ENCODE results near the gene WIPF1.

WIPF1 gene

DNA sequence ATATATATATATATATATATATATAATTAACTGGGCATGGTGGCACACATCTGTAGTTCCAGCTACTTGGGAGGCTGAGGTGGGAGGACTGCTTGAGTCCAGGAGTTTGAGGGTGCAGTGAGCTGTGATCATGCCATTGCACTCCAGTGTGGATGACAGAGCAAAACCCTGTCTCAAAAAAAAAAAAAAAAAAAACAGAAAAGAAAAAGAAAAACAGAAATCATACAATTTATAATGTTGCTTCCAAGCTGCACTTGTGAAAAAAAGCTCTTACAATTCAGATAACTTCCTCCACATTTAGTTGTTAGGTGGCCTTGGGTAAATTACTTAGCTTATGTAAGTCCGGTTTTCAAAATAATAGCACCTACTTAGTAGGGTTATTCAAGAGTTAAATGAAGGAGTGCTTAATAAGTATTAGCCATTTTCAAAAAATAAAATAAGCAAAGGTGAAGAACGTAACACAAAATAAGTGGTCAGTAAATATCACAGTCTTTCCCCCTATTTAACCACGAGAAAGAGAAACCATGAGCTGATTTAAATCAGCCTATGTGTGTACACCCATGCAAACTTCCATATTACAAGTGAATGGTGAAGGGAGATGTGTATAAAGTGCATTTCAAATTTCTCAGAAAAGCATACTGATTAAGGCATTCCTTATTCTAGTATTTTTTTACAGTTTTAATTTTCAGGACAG lies 2.3 kb downstream of the WIPF1 start:
- DNase-seq (ENCODE audit: low read depth): no peak

DNA sequence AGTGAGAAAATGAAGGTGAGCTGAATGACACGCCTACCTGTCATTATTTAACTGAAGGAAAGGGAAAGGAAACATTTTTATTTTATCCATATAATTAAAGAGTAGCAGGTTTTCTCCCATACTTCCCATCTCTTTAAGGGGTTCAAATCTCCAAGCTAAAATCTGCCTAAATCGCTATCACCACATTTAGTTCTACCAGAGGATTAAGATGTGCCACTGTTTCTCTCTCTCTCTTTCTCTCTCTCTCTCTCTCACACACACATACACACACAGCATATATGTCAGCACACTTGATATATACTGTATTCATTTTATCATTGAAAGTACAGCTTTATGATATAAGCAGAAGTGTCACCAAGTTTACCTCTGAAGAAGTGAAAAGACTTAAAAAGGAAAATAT lies 3.1 kb downstream of the WIPF1 start:
- DNase-seq (ENCODE audit: low read depth): no peak

DNA sequence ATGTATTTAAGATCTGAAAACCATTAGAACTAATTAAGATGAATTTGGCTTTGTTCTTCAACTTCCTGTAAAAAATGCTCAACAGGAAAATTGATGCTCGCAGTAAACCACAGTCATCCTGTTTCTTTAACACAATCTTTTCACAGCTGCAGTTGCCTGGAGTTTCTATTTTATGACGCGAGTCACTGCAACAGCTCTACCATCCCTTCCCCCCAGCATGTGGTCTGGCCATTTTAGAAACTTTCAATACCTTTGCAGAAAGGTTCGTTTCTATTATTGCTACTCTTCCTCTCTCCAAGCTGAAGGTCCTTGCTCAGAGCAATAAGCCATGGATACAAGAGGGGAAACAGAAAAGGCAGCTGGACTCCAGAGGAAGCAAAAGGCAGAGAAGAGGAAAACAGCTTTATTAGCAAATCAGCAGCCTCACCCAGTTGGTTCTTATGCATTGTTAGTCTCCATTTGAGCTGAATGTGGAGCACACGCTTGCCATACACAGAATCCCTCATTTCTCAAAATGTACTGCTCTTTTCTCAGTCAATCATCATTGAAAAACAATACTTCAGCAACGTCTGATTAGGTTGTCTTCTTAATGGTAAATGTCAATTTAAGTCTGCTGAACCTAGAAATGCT lies 3.9 kb downstream of the WIPF1 start:
- DNase-seq (ENCODE audit: low read depth): peak; percentile 62

DNA sequence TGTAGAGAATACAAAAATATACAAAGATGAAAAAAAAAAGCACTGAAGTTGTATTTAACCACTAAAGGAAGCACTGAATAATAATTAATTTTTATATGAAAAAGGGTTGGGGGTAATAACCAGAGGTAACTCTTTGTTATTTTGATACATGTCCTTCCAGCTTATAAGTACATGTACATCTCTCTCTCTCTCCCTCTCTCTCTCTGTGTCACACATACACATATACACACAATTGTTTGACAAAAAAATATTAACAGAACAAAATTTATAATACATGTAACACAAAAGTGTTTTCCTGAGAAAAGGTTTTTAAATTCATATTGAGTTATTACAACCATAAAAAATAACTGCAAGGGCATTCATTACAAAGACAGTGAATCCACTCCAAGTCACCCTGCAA lies 4.6 kb downstream of the WIPF1 start:
- DNase-seq (ENCODE audit: low read depth): no peak

DNA sequence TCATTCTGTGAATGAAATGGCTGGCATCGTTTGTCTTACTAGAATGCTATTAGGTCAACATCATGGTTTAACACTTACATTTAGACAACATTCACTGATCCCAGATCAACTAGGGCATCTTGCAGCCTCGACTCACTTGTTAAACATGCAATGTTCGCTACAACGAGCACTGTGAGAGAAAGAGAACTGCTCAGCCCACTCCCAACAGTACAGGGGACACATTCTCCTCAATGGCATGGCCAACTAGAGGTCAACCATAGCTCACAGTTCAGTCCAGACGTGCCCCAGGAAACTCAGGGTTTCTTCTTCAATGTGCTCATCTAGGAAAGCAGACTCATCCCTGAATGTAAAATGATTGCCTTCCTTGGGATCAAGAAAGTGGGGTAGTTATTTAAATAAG lies 5.9 kb downstream of the WIPF1 start:
- DNase-seq (ENCODE audit: low read depth): no peak

DNA sequence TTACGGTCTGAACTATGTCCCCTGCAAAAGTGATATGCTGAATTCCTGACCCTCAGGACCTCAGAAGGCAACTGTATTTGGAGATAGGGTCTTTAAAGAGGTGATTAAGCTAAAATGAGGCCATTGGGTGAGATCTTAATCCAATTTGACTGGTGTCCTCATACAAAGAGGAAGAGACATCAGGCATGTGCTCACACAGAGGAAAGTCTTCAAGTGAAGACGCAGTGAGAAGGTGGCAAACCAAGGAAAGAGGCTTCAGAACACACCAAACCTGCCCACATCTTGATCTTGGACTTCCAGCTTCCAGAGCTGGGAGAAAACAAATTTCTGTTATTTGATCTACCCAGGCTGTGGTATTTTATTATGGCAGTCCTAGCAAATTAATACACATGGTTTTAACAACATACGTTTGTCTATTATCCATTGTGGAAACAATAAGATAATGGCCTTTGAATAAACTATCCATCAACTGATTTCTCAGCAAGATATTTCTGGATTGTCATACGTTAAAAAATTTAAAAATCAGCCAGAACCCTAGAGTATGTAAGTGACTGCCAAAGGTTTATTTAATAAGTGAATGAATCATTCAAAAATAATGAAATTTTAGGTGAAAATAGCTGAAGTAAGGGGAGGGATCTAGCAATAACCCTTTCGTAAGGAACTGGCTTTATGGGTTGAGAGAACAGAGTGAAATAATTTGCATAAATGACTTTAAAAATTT lies 6.5 kb downstream of the WIPF1 start:
- DNase-seq (ENCODE audit: low read depth): no peak

DNA sequence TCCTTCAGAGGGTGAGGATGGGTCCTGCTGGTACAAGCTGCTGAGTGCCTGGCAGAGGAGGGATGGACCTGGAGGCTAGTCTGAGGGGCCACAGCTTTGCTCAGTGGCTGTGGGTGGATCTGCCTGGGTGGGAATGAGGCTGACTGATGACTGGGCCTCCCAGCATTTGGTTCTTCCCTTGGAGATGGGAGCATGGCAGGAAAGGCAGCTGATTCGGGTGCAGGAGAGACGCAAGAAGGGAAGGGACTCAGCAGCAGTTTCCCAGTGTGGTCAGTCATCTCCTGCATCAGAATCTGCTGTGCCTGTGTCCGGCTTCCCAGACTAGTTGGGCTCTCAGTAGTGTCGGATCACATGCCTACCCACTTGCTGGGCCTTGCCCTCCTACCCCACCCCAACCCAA lies 7.3 kb downstream of the WIPF1 start:
- no peak for DNase-seq (ENCODE audit: low read depth)

DNA sequence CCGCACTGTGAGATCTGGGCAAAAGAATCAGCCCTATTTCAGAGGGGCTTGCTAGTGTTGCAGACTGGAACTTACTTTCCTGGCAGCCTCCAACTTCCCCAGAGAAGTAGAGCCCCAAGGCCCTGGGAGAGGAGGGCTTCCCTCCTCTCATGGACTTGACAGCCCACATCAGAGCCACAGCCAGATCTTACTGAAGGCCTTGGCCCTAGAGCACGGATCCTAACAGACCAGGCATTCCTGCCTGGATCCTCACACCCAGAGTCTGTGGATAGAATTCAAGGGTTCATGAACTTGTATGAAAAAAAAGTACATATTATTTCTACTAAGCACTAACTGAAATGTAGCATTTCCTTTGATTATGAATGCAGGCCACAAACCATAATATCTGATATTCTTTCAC lies 8.3 kb downstream of the WIPF1 start:
- no peak for DNase-seq (ENCODE audit: low read depth)

DNA sequence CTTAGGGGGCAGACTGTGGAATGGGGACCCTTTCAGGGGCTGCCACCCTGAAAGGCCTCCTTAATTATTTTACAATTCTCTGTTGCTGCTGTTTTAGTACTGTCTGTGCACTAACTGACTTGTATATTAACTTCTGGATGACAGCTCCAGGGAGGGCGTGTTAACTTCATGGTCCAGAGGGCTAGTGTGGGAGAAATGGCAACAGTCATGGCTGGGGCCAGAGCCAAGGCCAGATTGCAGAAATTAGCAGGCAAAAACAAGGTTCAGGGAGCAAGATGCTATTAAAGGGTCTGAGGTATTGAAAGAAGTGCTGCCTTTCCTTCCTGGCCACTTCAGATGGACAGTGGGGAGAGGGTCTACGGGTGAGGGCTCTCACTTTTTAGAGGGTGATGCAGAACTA lies 9.1 kb downstream of the WIPF1 start:
- no peak for DNase-seq (ENCODE audit: low read depth)

DNA sequence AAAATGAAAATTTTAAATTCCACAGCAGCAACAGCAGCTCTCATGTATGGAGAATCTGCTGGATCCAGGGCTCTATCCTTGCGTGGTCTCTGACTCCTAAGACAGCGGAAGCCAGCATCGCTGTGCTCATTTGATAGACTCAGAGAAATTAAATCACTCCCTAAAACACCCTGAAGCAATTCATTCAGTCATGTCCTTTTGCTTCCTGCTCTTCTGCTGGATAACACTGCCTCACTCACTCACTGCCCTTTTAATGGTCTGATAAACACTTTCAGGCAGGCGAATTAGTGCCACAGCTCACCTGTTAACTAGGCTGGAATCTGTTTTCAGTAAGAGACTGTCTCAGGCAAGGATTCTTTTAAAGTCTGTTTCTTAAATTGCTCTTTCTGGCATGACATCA lies 10.0 kb downstream of the WIPF1 start:
- DNase-seq (ENCODE audit: low read depth): no peak

DNA sequence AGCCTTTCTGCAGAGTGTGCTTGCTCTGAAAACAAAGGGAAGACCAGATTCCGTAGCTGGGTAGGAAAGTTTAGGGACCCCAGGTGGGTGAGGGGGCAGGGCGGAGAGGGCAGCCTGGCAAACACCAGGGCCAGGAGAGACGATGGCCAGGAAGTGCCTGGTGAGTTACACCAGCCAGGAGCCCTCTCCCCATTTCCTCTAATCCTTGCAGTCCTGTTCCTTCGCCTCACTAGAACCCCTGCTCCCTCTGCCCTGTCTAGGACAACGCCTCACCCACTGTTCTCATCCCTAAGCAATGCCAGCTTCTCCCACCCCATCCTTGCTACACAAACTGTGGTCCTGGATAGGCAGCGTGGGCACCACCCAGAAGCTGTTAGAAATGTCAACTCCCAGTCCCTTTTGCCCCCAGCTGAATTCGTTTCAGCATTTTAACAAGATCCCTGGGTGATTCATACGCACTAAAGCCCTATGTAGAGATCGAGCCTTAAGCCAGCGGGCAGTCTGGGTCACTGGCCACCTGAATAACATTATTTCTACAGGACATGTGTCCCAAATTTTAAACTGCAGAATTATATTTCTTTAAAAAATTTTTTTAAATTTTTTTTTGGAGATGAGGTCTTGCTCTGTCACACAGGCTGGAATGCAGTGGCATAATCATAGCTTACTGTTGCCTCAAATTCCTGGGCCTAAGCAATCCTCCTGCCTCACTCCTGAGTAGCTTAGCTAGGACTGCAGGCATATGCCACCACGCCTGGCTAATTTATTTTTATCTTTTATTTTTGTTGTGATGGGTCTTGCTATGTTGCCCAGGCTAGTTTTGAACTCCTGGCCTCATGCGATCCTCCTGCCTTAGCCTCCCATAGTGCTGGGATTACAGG lies 10.9 kb downstream of the WIPF1 start:
- DNase-seq (ENCODE audit: low read depth): no peak

DNA sequence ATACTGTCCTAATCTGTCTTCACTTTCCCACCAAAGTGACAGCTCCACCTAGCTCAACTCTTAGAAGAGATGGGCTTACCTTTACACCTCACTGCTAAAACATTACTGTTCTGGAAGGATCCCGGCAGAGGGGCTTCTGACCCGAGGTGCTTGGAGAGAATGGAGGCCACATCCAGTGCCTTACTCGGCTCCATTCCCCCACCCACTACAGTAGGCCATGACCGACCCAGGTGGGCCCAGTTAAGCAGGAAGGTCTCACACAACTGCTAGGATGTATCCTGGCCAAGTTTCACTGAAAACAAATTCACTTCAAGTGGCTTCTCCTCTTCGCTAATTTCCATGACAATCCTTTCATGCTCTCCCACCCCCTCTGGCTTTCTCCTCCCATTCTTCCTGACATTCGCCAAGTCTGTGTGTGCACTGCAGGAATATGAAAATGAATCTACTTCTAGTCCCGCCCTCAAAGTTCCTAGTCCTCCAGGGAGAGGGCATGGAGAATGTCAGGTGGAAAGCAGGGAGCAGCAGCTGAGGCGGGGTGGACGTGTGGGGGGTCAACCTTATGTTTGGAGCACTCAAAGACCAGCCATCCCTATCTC lies 11.8 kb downstream of the WIPF1 start:
- no peak for DNase-seq (ENCODE audit: low read depth)

DNA sequence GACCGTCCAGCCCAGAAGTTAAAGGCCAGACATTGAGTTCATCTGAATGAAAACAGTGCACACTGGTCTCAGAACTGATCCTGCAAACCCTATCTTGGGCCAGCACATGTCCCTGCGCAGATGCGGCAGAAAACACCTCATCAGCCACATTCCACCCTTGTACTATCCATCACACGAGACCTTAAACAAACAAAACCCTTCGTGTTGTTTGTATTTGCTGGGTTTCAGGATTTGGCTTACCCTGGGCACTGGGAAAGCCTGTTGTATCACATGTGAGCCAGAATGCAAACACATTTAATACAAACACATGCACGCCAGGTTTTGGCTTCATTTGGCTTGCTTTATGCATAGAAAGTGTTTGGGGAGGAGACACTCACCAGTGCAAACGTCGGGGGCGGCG lies 12.5 kb downstream of the WIPF1 start:
- no peak for DNase-seq (ENCODE audit: low read depth)

DNA sequence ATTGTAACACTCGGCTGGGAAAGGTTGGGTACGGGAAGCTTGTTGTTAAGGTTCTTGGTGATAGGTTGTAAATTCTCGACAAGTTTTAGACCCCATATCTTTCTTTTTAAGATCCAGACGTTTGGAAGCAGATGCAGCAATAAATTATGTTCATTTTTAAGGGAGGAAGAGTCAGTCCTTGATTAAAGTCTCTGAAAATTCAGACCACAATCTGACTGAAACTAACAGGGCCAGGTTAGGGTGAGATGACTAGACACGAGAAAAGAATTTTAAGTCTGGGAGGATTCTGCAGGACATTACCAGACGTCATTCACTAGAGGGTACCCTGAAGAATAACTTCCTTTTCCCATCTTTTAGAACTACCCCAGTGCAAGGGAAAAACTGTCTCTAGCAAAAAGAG lies 16.1 kb downstream of the WIPF1 start:
- no peak for DNase-seq (ENCODE audit: low read depth)

DNA sequence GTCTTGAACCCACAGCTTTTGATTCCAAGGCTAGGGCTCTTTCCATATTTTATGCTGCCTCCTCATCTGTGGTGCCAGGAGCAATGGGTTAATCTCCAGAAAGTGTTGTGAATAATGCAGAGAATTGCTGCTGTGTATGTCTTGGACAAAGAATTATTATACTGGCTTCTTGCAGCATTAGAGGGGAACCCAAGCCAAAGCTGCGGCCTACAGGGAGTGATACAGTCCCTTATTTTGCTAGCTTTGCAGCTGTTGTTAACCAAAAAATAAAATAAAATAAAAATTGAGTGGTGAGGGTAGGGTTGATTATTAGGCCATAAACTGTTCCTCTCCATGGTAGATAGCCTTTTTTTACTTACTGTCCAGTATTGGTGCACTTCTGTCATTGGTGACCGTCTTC lies 16.7 kb downstream of the WIPF1 start:
- no peak for DNase-seq (ENCODE audit: low read depth)

DNA sequence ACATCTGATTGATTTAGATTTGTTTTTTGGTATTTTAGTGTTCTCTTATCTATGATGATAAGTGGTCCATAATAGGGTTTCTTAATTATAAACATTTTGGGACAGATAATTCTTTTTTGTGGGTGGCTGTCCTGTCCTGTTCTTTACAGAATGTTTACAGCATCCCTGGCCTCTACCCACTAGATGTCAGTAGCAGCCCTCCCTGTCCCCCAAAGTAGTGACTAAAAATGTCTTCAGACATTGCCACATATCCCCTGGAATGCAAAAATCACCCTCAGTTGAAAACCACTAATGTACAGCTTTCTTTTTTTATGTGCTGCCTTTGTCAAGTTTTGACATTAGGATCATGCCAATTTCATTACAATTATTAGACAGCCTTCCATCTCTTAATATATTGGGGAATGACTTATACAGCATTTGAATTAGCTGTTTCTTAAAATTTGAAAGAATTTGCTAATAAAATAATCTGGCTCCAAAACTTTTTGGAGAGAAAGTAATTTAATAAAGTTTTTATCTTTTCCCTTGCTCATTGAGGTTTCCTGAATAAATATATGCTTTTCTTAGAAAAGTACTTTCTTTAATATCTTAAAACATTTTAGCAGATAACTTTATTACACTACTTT lies 19.5 kb downstream of the WIPF1 start:
- DNase-seq (ENCODE audit: low read depth): peak; percentile 69

DNA sequence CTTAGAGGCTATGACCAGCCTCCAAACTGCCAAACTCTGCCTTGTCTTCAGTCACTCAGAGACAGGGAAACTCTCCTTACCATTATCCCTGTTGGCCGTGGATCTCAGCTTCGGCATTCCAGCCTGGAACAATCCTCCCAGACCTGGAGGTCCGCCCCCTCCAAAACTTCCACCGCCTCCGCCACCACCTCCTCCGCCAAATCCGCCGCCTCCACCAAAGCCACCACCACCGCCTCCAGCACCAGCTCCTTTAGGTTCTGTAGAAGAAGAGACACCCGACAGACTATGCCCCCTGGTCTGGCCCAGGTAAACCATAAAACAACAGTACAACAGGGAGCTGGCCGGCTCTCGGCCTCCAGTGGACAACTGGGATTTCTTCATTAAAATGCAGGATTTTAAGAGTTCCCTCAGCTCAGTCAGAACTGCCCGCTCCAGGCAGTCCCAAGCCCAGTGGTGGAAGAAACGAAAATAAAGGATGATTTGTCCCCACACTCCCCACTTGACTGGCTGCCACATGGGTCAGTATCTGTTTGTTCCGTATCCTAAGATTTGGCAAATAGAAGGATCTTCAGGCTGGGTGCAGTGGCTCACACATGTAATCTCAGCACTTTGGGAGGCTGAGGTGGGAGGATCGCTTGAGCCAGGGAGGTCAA lies 22.4 kb downstream of the WIPF1 start:
- no peak for DNase-seq (ENCODE audit: low read depth)

DNA sequence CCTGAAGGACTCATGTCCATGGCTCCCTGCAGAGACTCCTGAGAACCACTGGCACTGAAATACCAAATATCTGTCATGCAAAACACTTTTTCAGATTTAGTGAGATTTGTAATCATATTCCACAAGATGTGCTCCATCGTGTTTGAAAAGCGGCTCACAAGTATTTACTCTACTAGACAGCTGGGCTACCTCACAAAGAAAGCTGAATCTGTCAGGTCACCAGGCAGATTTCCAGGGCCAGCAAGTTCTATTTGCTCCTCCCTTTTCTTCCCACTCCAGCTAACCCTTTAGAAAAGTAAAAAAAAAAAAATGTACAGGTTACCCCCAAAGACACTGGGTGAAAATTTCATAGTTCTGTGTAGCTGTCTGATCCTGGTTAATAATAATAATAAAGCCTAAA lies 22.9 kb downstream of the WIPF1 start:
- no peak for DNase-seq (ENCODE audit: low read depth)

DNA sequence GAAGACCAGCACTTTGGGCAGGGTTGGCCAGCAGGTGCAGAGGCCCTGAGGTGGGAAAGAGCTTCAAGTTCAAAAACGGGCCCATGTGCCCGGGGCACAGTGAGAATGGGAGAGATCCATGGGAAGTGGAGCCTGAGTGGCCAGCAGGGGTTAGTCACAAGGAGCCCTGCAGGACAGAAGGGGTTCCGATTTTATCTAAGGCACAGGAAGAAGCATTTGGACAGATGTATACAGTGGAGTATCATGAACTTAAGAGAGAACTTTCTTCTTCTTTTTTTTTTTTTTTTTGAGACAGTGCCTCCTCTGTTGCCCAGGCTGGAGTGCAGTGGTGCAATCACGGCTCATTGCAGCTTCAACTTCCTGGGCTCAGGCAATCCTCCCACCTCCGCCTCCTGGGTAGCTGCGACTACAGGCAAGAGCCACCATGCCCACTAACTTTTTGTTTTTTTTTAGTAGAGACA lies 24.0 kb downstream of the WIPF1 start:
- DNase-seq (ENCODE audit: low read depth): no peak

DNA sequence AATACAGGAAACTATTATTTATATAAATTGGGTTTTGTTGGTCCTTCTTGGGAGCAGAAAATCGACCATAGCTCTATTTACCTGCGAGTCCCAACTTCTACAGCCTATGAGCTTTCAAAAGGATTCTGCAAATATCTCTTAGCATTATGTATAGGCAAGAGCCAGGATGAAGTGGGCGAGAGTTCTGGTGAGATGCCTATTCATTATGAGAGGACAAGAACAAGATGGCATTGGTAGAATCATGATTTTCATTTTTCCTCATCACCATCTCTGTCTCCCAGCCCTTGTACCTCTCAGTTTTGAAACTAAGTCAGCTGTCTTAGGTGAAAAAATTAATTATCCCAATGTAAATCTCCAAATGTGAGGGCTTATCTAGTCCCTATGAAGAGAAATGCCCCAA lies 25.0 kb downstream of the WIPF1 start:
- DNase-seq (ENCODE audit: low read depth): no peak
